ENCODE measurements around the gene ING1.
A peak's percentile ranks its signal among the peaks of the same experiment; 100 is the strongest.

The ING1 gene

GRCh38 chr13:110713981-110714796 lies 689 bp downstream of the ING1 start:
- peak overlapping the region; percentile 90 for H3K4me3 ChIP-seq (ENCODE audit: low read depth, low read length)
- H3K27me3 ChIP-seq, result no peaks in the 10 kb centered on the region
- TF ChIP-seq CTCF (IDR thresholded peaks at IDR 0.05; ENCODE audit: low read depth, low read length), result no peak
- H3K4me1 ChIP-seq, result no peaks in the 10 kb centered on the region
- no peaks in the 10 kb centered on the region for H3K36me3 ChIP-seq
- peak; percentile 58 for DNase-seq
- H3K9me3 ChIP-seq, result no peaks in the 10 kb centered on the region

GRCh38 chr13:110714797-110715394 lies 1.4 kb downstream of the ING1 start:
- H3K36me3 ChIP-seq, result peaks cover 3% of the 10 kb centered on the region; the same call in 1 of the 2 replicates

GRCh38 chr13:110715395-110716246 lies 2.1 kb downstream of the ING1 start:
- TF ChIP-seq CTCF (IDR thresholded peaks at IDR 0.05; ENCODE audit: low read depth, low read length), result peak; percentile 16; the same call in 1 of the 2 replicates
- Histone ChIP-seq H3K4me1 (no peaks in the 10 kb centered on the region), H3K27me3 (no peaks in the 10 kb centered on the region), H3K9me3 (no peaks in the 10 kb centered on the region), H3K36me3 (peaks cover 3% of the 10 kb centered on the region), H3K4me3 (ENCODE audit: low read depth, low read length) (peak overlapping the region; percentile 94)
- peak; percentile 98 for DNase-seq

More at GRCh38 chr13:110714797-110715394, 1.4 kb downstream of the ING1 start:
- Histone ChIP-seq H3K27me3 (no peaks in the 10 kb centered on the region), H3K9me3 (no peaks in the 10 kb centered on the region), H3K4me1 (no peaks in the 10 kb centered on the region), H3K4me3 (ENCODE audit: low read depth, low read length) (peak overlapping the region; percentile 90)
- no peak for TF ChIP-seq CTCF (IDR thresholded peaks at IDR 0.05; ENCODE audit: low read depth, low read length)
- DNase-seq, result peak; percentile 58

- Histone ChIP-seq H3K4me1 (no peaks in the 10 kb centered on the region), H3K9me3 (no peaks in the 10 kb centered on the region), H3K36me3 (peaks cover 3% of the 10 kb centered on the region), H3K27me3 (no peaks in the 10 kb centered on the region), H3K4me3 (ENCODE audit: low read depth, low read length) (peak overlapping the region; percentile 94)
- no peak for DNase-seq
- TF ChIP-seq CTCF (IDR thresholded peaks at IDR 0.05; ENCODE audit: low read depth, low read length), result no peak
Measured at GRCh38 chr13:110716247-110716515, 2.7 kb downstream of the ING1 start.

GRCh38 chr13:110719036-110719710 lies 5.7 kb downstream of the ING1 start:
- H3K27me3 ChIP-seq, result no peaks in the 10 kb centered on the region
- no peak overlapping the region for H3K4me3 ChIP-seq (ENCODE audit: low read depth, low read length)
- no peaks in the 10 kb centered on the region for H3K9me3 ChIP-seq
- TF ChIP-seq CTCF (IDR thresholded peaks at IDR 0.05; ENCODE audit: low read depth, low read length), result no peak
- no peaks in the 10 kb centered on the region for H3K4me1 ChIP-seq
- DNase-seq, result no peak
- peaks cover 3% of the 10 kb centered on the region for H3K36me3 ChIP-seq
